SK-N-SH (cell line): ENCODE measurements around the gene MAU2. TPM values are rescaled to one million over a fixed set of nuclear protein-coding genes. Genes with fewer than 3 reads are reported as not detected.

ENCODE experiments used
- CTCF ChIA-PET: fragments of 300-600, 350-600 bp; formaldehyde crosslinking; extraction: SDS; loops from one replicate; lab custom pipeline; 2021; lab: Yijun Ruan, JAX
- POLR2A ChIA-PET: fragments of 350-600 bp; sonication (Branson Sonifier 250); formaldehyde crosslinking; extraction: SDS; loops from one replicate; lab custom pipeline; 2020; ENCODE audit warnings: antibody characterized with exemption, inconsistent platforms; lab: Yijun Ruan, JAX
- DNase-seq: peaks from one replicate; pipeline ENCODE4 v3.0.0; 2012
- H2AFZ ChIP-seq: fragments of 200-600 bp; sonication (generic); 2 replicates; pipeline ENCODE4 v1.8.1; 2016; ENCODE audit warnings: antibody characterized with exemption, mild to moderate bottlenecking, low read depth
- H3F3A ChIP-seq: fragments of 200-600 bp; sonication (generic); replicated peaks from 2 replicates; pipeline ENCODE3; 2016; ENCODE audit warnings: antibody characterized with exemption, mild to moderate bottlenecking; ENCODE audit not compliant: insufficient read depth
- H3K27ac ChIP-seq, 2 experiments: fragments of 200-500 bp in 1 of 2; fragments of 200-600 bp in 1 of 2; sonication (Bioruptor generic) in 1 of 2; sonication (generic), shearing (Covaris generic) in 1 of 2; 2 replicates each; pipeline versions ENCODE4 v1.5.1 to v1.6.1; 2014 to 2016; ENCODE audit warnings: low read depth in 2 of 2, inconsistent platforms in 1 of 2, low read length in 1 of 2, mild to moderate bottlenecking in 1 of 2, mixed read lengths in 1 of 2
- H3K27me3 ChIP-seq: fragments of 200-600 bp; sonication (generic), shearing (Covaris generic); 2 replicates; pipeline ENCODE4 v1.6.1; 2016; ENCODE audit warnings: mixed run types; ENCODE audit not compliant: insufficient read depth
- H3K36me3 ChIP-seq, 2 experiments: fragments of 200-500 bp in 1 of 2; fragments of 200-600 bp in 1 of 2; sonication (Bioruptor generic) in 1 of 2; sonication (generic) in 1 of 2; replicated peaks in 1 of 2; 2 replicates each; pipeline versions ENCODE3 to v1.5.1; 2014 to 2016; ENCODE audit warnings: low read length in 1 of 2, mild to moderate bottlenecking in 1 of 2; ENCODE audit not compliant: insufficient read depth in 2 of 2, control insufficient read depth in 1 of 2
- H3K4me1 ChIP-seq, 2 experiments: fragments of 200-500 bp in 1 of 2; fragments of 200-600 bp in 1 of 2; sonication (Bioruptor generic) in 1 of 2; sonication (generic), shearing (Covaris generic) in 1 of 2; 2 replicates each; pipeline versions ENCODE4 v1.5.1 to v1.6.1; 2014 to 2016; ENCODE audit warnings: low read depth in 1 of 2, low read length in 1 of 2, mixed run types in 1 of 2; ENCODE audit not compliant: insufficient read depth in 2 of 2, control insufficient read depth in 1 of 2
- H3K4me2 ChIP-seq: fragments of 200-600 bp; sonication (generic), shearing (Covaris generic); 2 replicates; pipeline ENCODE4 v1.6.1; 2017; ENCODE audit warnings: mixed run types
- H3K4me3 ChIP-seq, 2 experiments: fragments of 200-500 bp in 1 of 2; fragments of 200-600 bp in 1 of 2; sonication (Bioruptor generic) in 1 of 2; sonication (generic), shearing (Covaris generic) in 1 of 2; 2 replicates each; pipeline versions ENCODE4 v1.5.1 to v1.8.1; 2014 to 2016; ENCODE audit warnings: low read depth in 2 of 2, inconsistent platforms in 1 of 2, low read length in 1 of 2, mild to moderate bottlenecking in 1 of 2, mixed read lengths in 1 of 2, moderate library complexity in 1 of 2
- H3K79me2 ChIP-seq: fragments of 200-600 bp; sonication (generic); 2 replicates; pipeline ENCODE4 v1.8.1; 2017; ENCODE audit warnings: mild to moderate bottlenecking; ENCODE audit not compliant: insufficient read depth
- H3K9ac ChIP-seq: fragments of 200-600 bp; sonication (generic); 2 replicates; pipeline ENCODE4 v1.6.1; 2017; ENCODE audit warnings: mixed run types
- H3K9me2 ChIP-seq: fragments of 200-600 bp; sonication (generic); 2 replicates; pipeline ENCODE4 v1.6.1; 2017; ENCODE audit warnings: mixed run types
- H3K9me3 ChIP-seq: fragments of 200-600 bp; sonication (generic); 2 replicates; pipeline ENCODE4 v1.6.1; 2017; ENCODE audit warnings: mixed run types, mild to moderate bottlenecking, moderate library complexity
- H4K20me1 ChIP-seq: fragments of 200-600 bp; sonication (generic); 2 replicates; pipeline ENCODE4 v1.6.1; 2017; ENCODE audit warnings: mild to moderate bottlenecking, mixed run types; ENCODE audit not compliant: insufficient read depth
- CHD2 ChIP-seq: fragments of 150-350 bp; IDR thresholded peaks from 2 replicates; pipeline ENCODE4 v1.6.1; 2018; ENCODE audit warnings: low read length; ENCODE audit not compliant: partially characterized antibody
- FOSL2 ChIP-seq: IDR thresholded peaks from 2 replicates; pipeline ENCODE4 v1.4.0; 2012; ENCODE audit warnings: low read depth, mild to moderate bottlenecking, moderate library complexity, borderline replicate concordance
- GABPA ChIP-seq: IDR thresholded peaks from 2 replicates; pipeline ENCODE4 v1.4.0; 2012; ENCODE audit warnings: low read depth, mild to moderate bottlenecking
- MEF2A ChIP-seq: IDR thresholded peaks from 2 replicates; pipeline ENCODE4 v1.4.0; 2012; ENCODE audit warnings: low read depth, borderline replicate concordance
- MXI1 ChIP-seq: IDR thresholded peaks from 2 replicates; pipeline ENCODE4 v1.6.1; 2012; ENCODE audit warnings: mild to moderate bottlenecking, low read depth, low read length, improper control_type of control experiment
- RAD21 ChIP-seq: IDR thresholded peaks from 2 replicates; pipeline ENCODE4 v1.6.1; 2012; ENCODE audit warnings: mild to moderate bottlenecking, low read length
- SIN3A ChIP-seq: IDR thresholded peaks from 2 replicates; pipeline ENCODE4 v1.6.1; 2012; ENCODE audit warnings: low read depth, mild to moderate bottlenecking, low read length, moderate library complexity, borderline replicate concordance
- YY1 ChIP-seq: IDR thresholded peaks from 2 replicates; pipeline ENCODE4 v1.4.0; 2012; ENCODE audit warnings: low read depth, mild to moderate bottlenecking
- WGBS: methylation state at CpG from one replicate; pipeline ENCODE4 v1.1.6; 2017; ENCODE audit warnings: low lambda C conversion rate; 5-methylcytosine and 5-hydroxymethylcytosine counted together
- polyA plus RNA-seq, 3 experiments: library from polyadenylated mRNA; depleted of rRNA; stranded (reverse); fragments of >200 nt; gene quantifications; 2 replicates each; pipeline ENCODE4 v1.2.3, GENCODE V29; 2012
- TF ChIP-seq, protein P1 (sequence below): IDR thresholded peaks from 2 replicates; pipeline ENCODE4 v1.4.0; 2012; ENCODE audit warnings: low read depth, borderline replicate concordance
- TF ChIP-seq, protein P2 (sequence below): fragments of 150-350 bp; IDR thresholded peaks from 2 replicates; pipeline ENCODE4 v1.6.1; 2017; ENCODE audit warnings: antibody characterized with exemption, low read length, low read depth, borderline replicate concordance
- TF ChIP-seq, protein P3 (sequence below): fragments of 200-600 bp; sonication (generic); IDR thresholded peaks from 2 replicates; pipeline ENCODE4 v1.6.1; 2017; ENCODE audit warnings: antibody characterized with exemption, mild to moderate bottlenecking, moderate library complexity

The MAU2 gene
- polyA plus RNA-seq, 1 of the 3 experiments (the other 2 are of a cell fraction) = 17.6 TPM

GRCh38 chr19:19304186-19304965 is 16.3 kb upstream of the MAU2 start:
- peaks cover 3 to 60% of the 10 kb centered on the region in 2 experiments for H3K36me3 ChIP-seq
- H3K79me2 ChIP-seq = 0 out of 2 replicates have a peak, but pooled peaks cover 4% of the 10 kb centered on the region
- no peaks in the 10 kb centered on the region for H4K20me1 ChIP-seq
- peak; percentile 77 for DNase-seq
- WGBS = 92% methylated on average over 13 of the region's 14 CpGs
- peaks cover 0 to 17% of the 10 kb centered on the region in 2 experiments; a peak in 1 of 4 replicates for H3K4me1 ChIP-seq
- no peak overlapping the region for H3K9ac ChIP-seq
- H3K4me2 ChIP-seq = no peak overlapping the region
- POLR2A ChIA-PET = no interaction called here
- H3K27ac ChIP-seq = peak overlapping the region in 1 of 2 experiments; percentile 17; a peak in 1 of 4 replicates
- H3K4me3 ChIP-seq = no peak overlapping the region
- CTCF ChIA-PET = interaction anchor here (0.9 to 1.2 kb wide), 2 partner anchors 38 to 158 kb away, joined by 3 to 4 read pairs; no protein-coding TSS in a partner anchor
- no peaks in the 10 kb centered on the region for H3K9me2 ChIP-seq
- no peaks in the 10 kb centered on the region for H3K9me3 ChIP-seq
- no peak overlapping the region for H2AFZ ChIP-seq
- no peaks in the 10 kb centered on the region for H3F3A ChIP-seq
- TF ChIP-seq FOSL2 = no peak
- TF ChIP-seq, protein P1, sequence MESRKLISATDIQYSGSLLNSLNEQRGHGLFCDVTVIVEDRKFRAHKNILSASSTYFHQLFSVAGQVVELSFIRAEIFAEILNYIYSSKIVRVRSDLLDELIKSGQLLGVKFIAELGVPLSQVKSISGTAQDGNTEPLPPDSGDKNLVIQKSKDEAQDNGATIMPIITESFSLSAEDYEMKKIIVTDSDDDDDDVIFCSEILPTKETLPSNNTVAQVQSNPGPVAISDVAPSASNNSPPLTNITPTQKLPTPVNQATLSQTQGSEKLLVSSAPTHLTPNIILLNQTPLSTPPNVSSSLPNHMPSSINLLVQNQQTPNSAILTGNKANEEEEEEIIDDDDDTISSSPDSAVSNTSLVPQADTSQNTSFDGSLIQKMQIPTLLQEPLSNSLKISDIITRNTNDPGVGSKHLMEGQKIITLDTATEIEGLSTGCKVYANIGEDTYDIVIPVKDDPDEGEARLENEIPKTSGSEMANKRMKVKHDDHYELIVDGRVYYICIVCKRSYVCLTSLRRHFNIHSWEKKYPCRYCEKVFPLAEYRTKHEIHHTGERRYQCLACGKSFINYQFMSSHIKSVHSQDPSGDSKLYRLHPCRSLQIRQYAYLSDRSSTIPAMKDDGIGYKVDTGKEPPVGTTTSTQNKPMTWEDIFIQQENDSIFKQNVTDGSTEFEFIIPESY = no peak
- peak; percentile 31; the same call in 1 of the 2 replicates for TF ChIP-seq MXI1
- TF ChIP-seq MEF2A = no peak
- TF ChIP-seq, protein P2, sequence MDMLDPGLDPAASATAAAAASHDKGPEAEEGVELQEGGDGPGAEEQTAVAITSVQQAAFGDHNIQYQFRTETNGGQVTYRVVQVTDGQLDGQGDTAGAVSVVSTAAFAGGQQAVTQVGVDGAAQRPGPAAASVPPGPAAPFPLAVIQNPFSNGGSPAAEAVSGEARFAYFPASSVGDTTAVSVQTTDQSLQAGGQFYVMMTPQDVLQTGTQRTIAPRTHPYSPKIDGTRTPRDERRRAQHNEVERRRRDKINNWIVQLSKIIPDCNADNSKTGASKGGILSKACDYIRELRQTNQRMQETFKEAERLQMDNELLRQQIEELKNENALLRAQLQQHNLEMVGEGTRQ = no peak
- TF ChIP-seq YY1 = no peak
- no peak for TF ChIP-seq GABPA
- no peak for TF ChIP-seq RAD21
- TF ChIP-seq, all 33 proteins: peak for 1
- H3K27me3 ChIP-seq = no peaks in the 10 kb centered on the region

DNA sequence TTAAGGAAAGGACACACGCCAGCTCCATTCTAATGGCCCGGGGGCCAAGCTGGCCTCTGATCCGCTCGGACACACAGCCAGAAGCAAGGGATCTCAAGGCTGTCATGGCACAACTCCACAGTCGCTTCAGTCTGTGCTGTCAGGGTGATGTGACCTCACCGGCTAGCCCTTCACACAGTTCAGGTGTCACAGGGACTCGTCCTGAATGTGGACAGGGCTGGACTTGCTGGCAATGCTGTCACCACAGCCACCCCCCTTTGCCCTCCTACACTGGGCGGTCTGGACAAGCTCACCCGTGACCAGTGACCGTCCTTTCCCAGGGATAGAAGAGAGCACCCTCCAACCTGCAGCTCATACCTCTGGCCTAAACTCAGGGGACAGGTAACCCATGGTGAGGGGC is 15.6 kb upstream of the MAU2 start:
- DNase-seq = no peak
- no peak overlapping the region for H3K4me2 ChIP-seq
- TF ChIP-seq CHD2 (no peak), SIN3A (no peak)
- TF ChIP-seq, protein P3, sequence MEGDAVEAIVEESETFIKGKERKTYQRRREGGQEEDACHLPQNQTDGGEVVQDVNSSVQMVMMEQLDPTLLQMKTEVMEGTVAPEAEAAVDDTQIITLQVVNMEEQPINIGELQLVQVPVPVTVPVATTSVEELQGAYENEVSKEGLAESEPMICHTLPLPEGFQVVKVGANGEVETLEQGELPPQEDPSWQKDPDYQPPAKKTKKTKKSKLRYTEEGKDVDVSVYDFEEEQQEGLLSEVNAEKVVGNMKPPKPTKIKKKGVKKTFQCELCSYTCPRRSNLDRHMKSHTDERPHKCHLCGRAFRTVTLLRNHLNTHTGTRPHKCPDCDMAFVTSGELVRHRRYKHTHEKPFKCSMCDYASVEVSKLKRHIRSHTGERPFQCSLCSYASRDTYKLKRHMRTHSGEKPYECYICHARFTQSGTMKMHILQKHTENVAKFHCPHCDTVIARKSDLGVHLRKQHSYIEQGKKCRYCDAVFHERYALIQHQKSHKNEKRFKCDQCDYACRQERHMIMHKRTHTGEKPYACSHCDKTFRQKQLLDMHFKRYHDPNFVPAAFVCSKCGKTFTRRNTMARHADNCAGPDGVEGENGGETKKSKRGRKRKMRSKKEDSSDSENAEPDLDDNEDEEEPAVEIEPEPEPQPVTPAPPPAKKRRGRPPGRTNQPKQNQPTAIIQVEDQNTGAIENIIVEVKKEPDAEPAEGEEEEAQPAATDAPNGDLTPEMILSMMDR = no peak
- TF ChIP-seq, all 33 proteins: peak for 0
- Histone ChIP-seq H3K4me3 (no peak overlapping the region), H2AFZ (no peak overlapping the region), H3F3A (no peaks in the 10 kb centered on the region), H3K27ac (peak overlapping the region in 1 of 2 experiments; percentile 17; a peak in 1 of 4 replicates), H3K9me2 (no peaks in the 10 kb centered on the region), H3K36me3 (peaks cover 4 to 63% of the 10 kb centered on the region in 2 experiments), H4K20me1 (no peaks in the 10 kb centered on the region), H3K4me1 (peaks cover 0 to 17% of the 10 kb centered on the region in 2 experiments; a peak in 1 of 4 replicates), H3K79me2 (0 out of 2 replicates have a peak, but pooled peaks cover 4% of the 10 kb centered on the region), H3K9ac (no peak overlapping the region), H3K9me3 (no peaks in the 10 kb centered on the region), H3K27me3 (no peaks in the 10 kb centered on the region)
- 82% methylated on average over 5 of the region's 10 CpGs for WGBS
- ChIA-PET CTCF (interaction anchor here (0.9 to 1.4 kb wide), 4 partner anchors 38 to 333 kb away, joined by 3 to 4 read pairs (median 3); no protein-coding TSS in a partner anchor), POLR2A (interaction anchor here (0.6 kb wide), 1 partner anchor 315 kb away, joined by 3 read pairs; no protein-coding TSS in a partner anchor)
